HL-60 (cell line): Measurements from ENCODE around the gene IRAK1.

Experiments
- DNase-seq, 2 experiments: peaks; one replicate each; pipeline ENCODE4 v3.0.0-alpha.2; 2010 to 2020; ENCODE audit warnings: low read depth in 1 of 2, low spot score in 1 of 2
- H3K27ac ChIP-seq: fragments of 250-450 bp; sonication (Bioruptor Pico); replicated peaks from 2 replicates; pipeline ENCODE4 v1.5.1; 2020; ENCODE audit warnings: mild to moderate bottlenecking, moderate library complexity
- H3K27me3 ChIP-seq: fragments of 250-450 bp; sonication (Bioruptor Pico); 2 replicates; pipeline ENCODE4 v1.5.1; 2021; ENCODE audit warnings: mild to moderate bottlenecking, moderate library complexity; ENCODE audit not compliant: insufficient read depth, poor library complexity, severe bottlenecking
- H3K4me3 ChIP-seq: replicated peaks from 2 replicates; pipeline ENCODE4 v1.5.1; 2011; ENCODE audit warnings: mild to moderate bottlenecking, control low read depth, low read length; ENCODE audit not compliant: insufficient read depth
- CTCF ChIP-seq: IDR thresholded peaks from one replicate; pipeline ENCODE4 v1.5.1; 2011; ENCODE audit warnings: low read length, control low read depth, inconsistent platforms; ENCODE audit not compliant: insufficient read depth
- GABPA ChIP-seq: IDR thresholded peaks from 2 replicates; pipeline ENCODE4 v1.6.1; 2012; ENCODE audit warnings: low read depth
- POLR2AphosphoS5 ChIP-seq: IDR thresholded peaks from 2 replicates; pipeline ENCODE4 v1.6.1; 2012; ENCODE audit warnings: low read depth
- REST ChIP-seq: IDR thresholded peaks from 2 replicates; pipeline ENCODE4 v1.6.1; 2012; ENCODE audit warnings: low read depth; ENCODE audit not compliant: insufficient replicate concordance
- SPI1 ChIP-seq: IDR thresholded peaks from 2 replicates; pipeline ENCODE4 v1.6.1; 2012; ENCODE audit warnings: low read depth, mild to moderate bottlenecking, borderline replicate concordance

Gene IRAK1

GRCh38 chrX:153993079-153993478 lies 26.6 kb downstream of the IRAK1 start:
- Histone ChIP-seq H3K4me3 (no peak overlapping the region), H3K27ac (no peak overlapping the region), H3K27me3 (no peaks in the 10 kb centered on the region)
- DNase-seq = no peak
- no peak for TF ChIP-seq SPI1

GRCh38 chrX:153992180-153992579 lies 27.5 kb downstream of the IRAK1 start:
- DNase-seq = no peak
- no peak for TF ChIP-seq SPI1
- TF ChIP-seq CTCF = no peak
- TF ChIP-seq REST = no peak
- no peak for TF ChIP-seq POLR2AphosphoS5
- no peak for TF ChIP-seq GABPA
- Histone ChIP-seq H3K27ac (no peak overlapping the region), H3K27me3 (no peaks in the 10 kb centered on the region), H3K4me3 (no peak overlapping the region)

- DNase-seq = no peak
- no peak overlapping the region for H3K27ac ChIP-seq
- H3K27me3 ChIP-seq = no peaks in the 10 kb centered on the region
- TF ChIP-seq SPI1 (no peak), REST (no peak), POLR2AphosphoS5 (no peak), GABPA (no peak), CTCF (no peak)
- H3K4me3 ChIP-seq = no peak overlapping the region
These were observed 28.6 kb downstream of the IRAK1 start for GRCh38 chrX:153991013-153991580.

GRCh38 chrX:153989973-153990655 lies 29.6 kb downstream of the IRAK1 start:
- Histone ChIP-seq H3K4me3 (no peak overlapping the region), H3K27ac (no peak overlapping the region), H3K27me3 (no peaks in the 10 kb centered on the region)
- DNase-seq = no peak
- no peak for TF ChIP-seq CTCF
- no peak for TF ChIP-seq REST
- no peak for TF ChIP-seq POLR2AphosphoS5
- TF ChIP-seq SPI1 = no peak
- TF ChIP-seq GABPA = no peak
